Right atrium auricular region (tissue), 2 donors: ENCODE measurements around the gene SLC1A7. TPM values are rescaled to one million over a fixed set of nuclear protein-coding genes. Genes with fewer than 3 reads are reported as not detected.

Source experiments
- DNase-seq: peaks from one replicate; pipeline ENCODE4 v3.0.0-alpha.2; 2019; ENCODE audit warnings: low spot score
- H3K27ac ChIP-seq, 2 donors: fragments of 200-600 bp; sonication (generic); 1 replicate in 1 of 2; 2 replicates in 1 of 2; pipeline ENCODE4 v1.5.1; 2016 to 2019
- H3K27me3 ChIP-seq, 2 donors: fragments of 200-600 bp; sonication (generic); one replicate each; pipeline versions ENCODE4 v1.5.1 to v1.6.0; 2017 to 2019
- H3K36me3 ChIP-seq: fragments of 200-600 bp; sonication (generic); one replicate; pipeline ENCODE4 v1.5.1; 2016
- H3K4me1 ChIP-seq, 2 donors: fragments of 200-600 bp; sonication (generic); one replicate each; pipeline versions ENCODE4 v1.5.1 to v1.6.0; 2017 to 2019
- H3K4me3 ChIP-seq, 2 donors: fragments of 200-600 bp; sonication (generic); 1 replicate in 1 of 2; 2 replicates in 1 of 2; pipeline ENCODE4 v1.5.1; 2017 to 2019; ENCODE audit warnings: mild to moderate bottlenecking in 1 of 2, moderate library complexity in 1 of 2
- H3K9me3 ChIP-seq, 2 donors: fragments of 200-600 bp; sonication (generic); one replicate each; pipeline ENCODE4 v1.5.1; 2019
- total RNA-seq, 2 donors: library from RNA; depleted of rRNA; stranded (reverse); fragments of >200 nt; gene quantifications; one replicate each; pipeline ENCODE4 v1.1.0, GENCODE V29; 2016
- TF ChIP-seq, protein P1 (sequence below), 2 donors: fragments of 200-600 bp; sonication (generic); IDR thresholded peaks; one replicate each; pipeline ENCODE4 v1.5.1; 2019; ENCODE audit warnings: antibody characterized with exemption in 2 of 2

SLC1A7 gene
- total RNA-seq, 2 donors from 2014 or later = 0.56 to 0.71 TPM

DNA sequence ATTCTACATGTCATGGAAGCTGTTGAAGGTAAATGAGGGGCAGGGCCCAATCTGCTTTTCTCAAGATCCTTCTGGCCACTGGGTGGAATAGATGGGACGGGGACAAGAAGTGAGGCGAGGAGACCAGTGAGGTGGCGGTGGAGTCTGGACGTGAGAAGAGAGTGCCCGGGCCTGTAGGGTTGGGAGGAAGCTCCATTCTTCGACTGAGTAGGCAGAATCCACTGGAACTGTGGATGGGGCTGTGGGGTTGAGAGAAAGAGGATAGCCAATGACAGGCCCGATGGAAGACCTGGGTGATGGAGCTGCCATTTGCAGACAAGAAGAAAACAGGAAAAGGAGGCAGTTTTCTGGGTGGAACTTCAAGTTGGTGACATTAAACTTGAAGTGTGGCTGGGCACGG is 10.3 kb downstream of the SLC1A7 start:
- Histone ChIP-seq H3K4me1 (no peaks in the 10 kb centered on the region), H3K27me3 (no peaks in the 10 kb centered on the region), H3K4me3 (no peak overlapping the region), H3K36me3 (no peaks in the 10 kb centered on the region), H3K9me3 (no peaks in the 10 kb centered on the region), H3K27ac (no peak overlapping the region)
- DNase-seq = no peak
- TF ChIP-seq, protein P1, sequence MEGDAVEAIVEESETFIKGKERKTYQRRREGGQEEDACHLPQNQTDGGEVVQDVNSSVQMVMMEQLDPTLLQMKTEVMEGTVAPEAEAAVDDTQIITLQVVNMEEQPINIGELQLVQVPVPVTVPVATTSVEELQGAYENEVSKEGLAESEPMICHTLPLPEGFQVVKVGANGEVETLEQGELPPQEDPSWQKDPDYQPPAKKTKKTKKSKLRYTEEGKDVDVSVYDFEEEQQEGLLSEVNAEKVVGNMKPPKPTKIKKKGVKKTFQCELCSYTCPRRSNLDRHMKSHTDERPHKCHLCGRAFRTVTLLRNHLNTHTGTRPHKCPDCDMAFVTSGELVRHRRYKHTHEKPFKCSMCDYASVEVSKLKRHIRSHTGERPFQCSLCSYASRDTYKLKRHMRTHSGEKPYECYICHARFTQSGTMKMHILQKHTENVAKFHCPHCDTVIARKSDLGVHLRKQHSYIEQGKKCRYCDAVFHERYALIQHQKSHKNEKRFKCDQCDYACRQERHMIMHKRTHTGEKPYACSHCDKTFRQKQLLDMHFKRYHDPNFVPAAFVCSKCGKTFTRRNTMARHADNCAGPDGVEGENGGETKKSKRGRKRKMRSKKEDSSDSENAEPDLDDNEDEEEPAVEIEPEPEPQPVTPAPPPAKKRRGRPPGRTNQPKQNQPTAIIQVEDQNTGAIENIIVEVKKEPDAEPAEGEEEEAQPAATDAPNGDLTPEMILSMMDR (IDR thresholded peaks at IDR 0.05) = no peak

DNA sequence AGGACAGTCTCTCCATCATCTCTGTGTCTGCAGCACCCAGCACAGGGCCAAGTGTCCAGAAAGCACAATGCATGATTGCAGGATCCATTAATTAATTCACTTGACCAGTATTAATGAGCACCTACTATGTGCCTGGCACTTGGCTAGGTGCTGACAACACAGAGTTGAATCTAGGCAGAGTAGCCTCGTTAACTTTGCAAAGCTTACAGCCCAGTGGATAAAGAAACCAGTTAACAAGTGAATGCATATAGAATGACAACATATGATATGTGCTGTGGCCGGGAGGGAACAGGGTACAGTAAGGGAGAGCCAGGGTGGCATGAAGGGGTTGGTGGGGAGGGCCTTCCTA is 10.9 kb downstream of the SLC1A7 start:
- Histone ChIP-seq H3K4me3 (no peak overlapping the region), H3K4me1 (no peaks in the 10 kb centered on the region), H3K36me3 (no peaks in the 10 kb centered on the region), H3K27ac (no peak overlapping the region), H3K27me3 (no peaks in the 10 kb centered on the region), H3K9me3 (no peaks in the 10 kb centered on the region)
- TF ChIP-seq, protein P1 (IDR thresholded peaks at IDR 0.05) = no peak
- DNase-seq = no peak

DNA sequence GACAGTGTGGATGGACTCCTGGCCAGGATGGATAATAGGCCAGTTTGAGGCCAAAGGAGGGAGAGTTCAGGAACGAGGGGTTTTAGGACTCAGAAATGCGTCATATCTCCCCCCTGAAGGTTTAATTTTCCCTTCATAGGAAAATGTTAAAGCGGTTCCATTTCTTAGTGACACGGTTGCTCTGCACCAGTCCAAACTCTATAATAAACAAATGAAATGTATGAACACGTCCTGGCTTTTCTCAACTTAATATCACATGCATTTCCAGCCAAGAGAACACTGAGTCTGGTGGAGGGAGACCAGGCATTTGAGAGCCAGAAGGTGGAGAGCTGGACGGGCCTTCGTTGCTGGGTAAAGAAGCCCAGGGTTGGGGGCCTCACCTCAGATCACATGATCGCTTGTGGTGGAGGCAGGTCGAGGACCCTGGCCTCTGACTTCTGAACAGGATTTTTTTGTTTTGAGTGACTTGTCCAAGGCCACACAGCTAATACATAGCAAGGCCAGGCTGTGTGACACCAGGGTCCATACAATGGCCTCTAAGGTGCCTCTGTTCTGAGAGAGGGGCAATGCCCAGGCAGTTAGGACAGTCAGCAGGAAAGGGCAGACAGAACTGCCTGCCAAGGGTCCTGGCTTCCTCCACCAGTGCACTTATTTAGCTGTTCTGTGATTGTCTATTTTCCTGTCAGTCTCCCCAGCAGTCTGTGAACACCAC is 11.4 kb downstream of the SLC1A7 start:
- H3K9me3 ChIP-seq = no peaks in the 10 kb centered on the region
- no peaks in the 10 kb centered on the region for H3K27me3 ChIP-seq
- H3K4me1 ChIP-seq = no peaks in the 10 kb centered on the region
- H3K4me3 ChIP-seq = no peak overlapping the region
- peak overlapping the region in 1 of 2 donors; percentile 1 for H3K27ac ChIP-seq
- no peaks in the 10 kb centered on the region for H3K36me3 ChIP-seq
- no peak for DNase-seq
- TF ChIP-seq, protein P1 (IDR thresholded peaks at IDR 0.05) = no peak

DNA sequence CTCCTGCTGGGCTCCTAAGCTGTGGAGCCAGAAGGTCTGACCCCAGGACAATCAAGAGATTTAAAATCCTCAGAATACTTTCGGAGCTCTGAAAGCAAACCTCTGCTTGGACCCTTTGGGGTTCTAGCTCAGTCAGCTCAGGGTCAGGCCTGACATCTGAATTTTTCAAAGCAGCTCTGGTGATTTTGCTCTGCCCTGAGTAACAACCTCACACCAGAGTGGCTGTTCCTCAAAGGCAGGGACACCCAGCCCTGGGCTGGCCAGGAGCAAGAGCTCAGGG is 11.9 kb downstream of the SLC1A7 start:
- DNase-seq = no peak
- Histone ChIP-seq H3K4me3 (no peak overlapping the region), H3K27me3 (no peaks in the 10 kb centered on the region), H3K27ac (no peak overlapping the region), H3K9me3 (no peaks in the 10 kb centered on the region), H3K36me3 (no peaks in the 10 kb centered on the region), H3K4me1 (peaks cover 0 to 1% of the 10 kb centered on the region in 2 donors)
- TF ChIP-seq, protein P1 (IDR thresholded peaks at IDR 0.05) = no peak

DNA sequence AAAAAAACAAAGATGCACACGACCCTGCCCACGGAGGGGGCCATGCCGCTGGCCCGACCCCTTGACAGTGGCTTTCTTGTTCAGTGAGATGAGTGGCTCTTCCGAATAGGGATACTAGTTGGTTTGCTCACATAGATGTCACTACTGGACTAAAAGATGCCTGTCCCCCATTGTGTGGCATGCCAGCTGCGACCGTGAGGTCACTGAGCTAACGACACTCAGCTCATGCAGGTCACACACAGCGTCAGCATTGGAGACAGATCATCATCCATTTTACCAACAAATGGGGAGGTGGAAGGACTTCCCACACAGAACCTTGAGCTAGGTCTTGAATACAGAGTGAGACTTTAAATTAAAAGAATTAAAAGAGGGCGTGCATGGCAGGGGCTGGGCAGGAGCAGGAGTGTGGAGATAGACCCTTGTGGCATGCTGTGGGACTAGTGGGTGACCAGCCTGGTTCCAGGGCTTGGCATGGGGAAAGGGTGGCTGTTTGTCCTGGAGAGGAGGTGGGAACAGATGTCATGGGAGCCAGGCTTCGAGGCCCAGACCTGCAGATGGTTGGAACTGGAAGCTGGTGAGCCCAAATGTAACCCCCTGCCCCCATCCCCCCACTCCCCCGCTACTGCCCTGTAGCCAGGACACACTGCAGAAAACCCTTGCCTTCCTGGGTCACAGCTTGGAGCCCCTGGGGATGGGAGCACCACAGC is 12.4 kb downstream of the SLC1A7 start:
- Histone ChIP-seq H3K9me3 (no peaks in the 10 kb centered on the region), H3K4me3 (no peak overlapping the region), H3K27ac (no peak overlapping the region), H3K36me3 (no peaks in the 10 kb centered on the region), H3K4me1 (peaks cover 0 to 6% of the 10 kb centered on the region in 2 donors), H3K27me3 (no peaks in the 10 kb centered on the region)
- no peak for DNase-seq
- TF ChIP-seq, protein P1 (IDR thresholded peaks at IDR 0.05) = no peak
